ENCODE results near the gene ABHD1.

ABHD1 gene

DNA sequence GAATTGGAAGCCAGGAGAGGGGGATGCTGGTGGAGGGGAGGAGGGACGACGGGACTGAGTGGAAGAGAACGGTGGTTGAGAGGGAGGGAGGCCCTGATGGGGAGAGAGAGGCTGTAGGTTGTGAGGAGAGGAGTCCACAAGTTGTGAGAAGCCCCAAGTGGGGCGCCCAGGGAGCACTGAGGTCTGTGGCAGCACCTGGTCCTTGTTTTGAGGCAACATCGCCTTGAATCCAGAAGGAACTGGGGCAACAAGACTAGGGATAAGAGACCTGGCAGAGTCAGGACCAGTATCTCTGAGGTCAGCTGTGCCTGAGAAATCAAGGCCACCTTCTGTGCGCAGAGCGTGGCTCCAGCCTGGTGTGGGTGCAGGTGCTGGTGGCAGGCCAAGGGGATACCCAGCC is 14.5 kb downstream of the ABHD1 start:
- DNase-seq: no peak

DNA sequence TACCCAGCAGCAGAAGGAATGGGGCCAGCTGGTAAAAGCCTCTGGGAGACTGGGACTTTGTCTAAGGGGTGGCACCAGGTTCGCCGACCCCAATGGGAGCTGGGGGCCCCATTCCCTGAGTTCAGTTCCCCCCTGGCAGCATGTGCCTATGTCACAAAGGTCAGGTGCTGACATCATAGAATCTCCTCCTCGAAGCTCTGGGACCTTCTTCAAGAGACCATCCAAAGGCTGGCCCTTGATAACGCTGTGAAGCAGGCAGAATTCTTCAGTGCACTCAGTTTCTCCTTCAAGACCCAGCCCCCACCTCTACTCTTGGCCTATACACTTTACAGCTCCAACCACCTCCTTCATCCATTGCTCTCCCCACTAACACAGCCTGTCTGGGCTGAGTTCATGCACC is 15.7 kb downstream of the ABHD1 start, which contains the start of gene PRR30:
TSS of gene PRR30 (minus strand) at position 101 of the 400 bp plus-strand sequence. CDS start 1,081 bp downstream, outside the sequence.
- no peak for DNase-seq

- DNase-seq: no peak
Measured at GRCh38 chr2:27143285-27143684, 19.7 kb downstream of the ABHD1 start.

- no peak for DNase-seq
Measured at GRCh38 chr2:27145682-27146081, 22.1 kb downstream of the ABHD1 start.

GRCh38 chr2:27147935-27148334 is 24.3 kb downstream of the ABHD1 start:
- DNase-seq: no peak

DNA sequence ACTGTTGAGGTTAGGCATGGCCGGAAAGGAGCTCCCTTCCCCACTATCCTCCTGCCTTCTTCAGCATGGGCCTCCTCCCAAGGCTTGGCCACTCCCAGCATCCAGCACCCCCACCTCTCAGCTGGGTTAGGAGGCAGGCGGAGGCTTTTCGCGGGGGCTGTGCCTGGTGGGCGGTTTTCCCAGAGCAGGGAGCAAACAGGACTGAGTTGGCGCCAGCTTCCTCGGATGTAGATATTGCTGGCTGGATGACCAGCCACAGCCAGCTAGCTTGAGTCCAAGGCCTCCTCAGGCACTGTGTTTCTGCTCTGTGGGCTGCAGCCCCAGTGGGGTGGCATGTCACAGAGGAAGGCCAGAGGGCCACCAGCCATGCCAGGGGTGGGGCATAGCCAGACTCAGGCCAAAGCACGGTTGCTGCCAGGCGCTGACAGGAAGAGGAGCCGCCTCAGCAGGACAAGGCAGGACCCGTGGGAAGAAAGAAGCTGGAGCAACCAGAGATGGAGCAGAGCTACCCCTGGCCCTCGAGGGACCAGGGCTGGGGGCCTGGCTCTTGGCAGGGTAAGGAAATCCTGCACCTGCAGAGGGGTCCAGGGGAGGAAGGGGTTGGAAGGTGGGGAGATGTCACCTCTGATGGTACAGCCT is 25.3 kb downstream of the ABHD1 start, which contains the start of gene TCF23:
TSS of gene TCF23 (plus strand) at position 204 of the 639 bp plus-strand sequence. CDS start at position 334, 130 bp downstream.
- DNase-seq: no peak

DNA sequence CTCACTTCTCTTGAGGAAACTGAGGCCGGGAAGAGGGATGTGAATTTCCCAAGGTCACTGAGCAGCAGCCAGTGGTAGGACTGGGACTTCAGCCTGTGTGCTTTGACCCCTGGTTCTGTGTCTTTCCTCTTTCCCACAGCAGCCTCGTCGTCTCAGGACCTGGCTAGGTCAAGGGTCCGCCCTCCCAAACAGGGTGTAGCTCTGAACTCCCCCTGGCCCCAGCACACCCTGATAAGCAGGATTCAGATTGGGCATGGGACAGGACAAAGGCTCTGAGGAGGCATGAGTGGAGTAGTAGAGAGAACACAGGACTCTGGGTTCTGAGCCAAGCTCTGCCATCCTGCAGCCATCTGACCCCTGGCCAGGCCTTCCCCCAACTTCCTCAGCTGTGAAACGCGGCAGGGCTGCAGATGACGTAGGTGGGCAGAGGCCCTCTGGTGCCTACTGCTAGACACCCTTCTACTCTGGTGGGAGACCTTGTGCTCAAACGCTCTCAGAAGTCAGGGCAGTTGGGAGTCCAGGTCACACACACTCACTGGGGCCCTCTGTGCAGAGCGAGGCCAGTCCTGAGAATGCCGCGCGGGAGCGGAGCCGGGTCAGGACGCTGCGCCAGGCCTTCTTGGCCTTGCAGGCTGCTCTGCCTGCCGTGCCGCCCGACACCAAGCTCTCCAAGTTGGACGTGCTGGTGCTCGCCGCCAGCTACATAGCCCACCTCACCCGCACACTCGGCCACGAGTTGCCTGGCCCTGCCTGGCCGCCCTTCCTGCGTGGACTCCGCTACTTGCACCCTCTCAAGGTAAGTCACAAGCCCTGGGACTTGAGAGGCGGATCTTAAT is 26.2 kb downstream of the ABHD1 start:
- no peak for DNase-seq

DNA sequence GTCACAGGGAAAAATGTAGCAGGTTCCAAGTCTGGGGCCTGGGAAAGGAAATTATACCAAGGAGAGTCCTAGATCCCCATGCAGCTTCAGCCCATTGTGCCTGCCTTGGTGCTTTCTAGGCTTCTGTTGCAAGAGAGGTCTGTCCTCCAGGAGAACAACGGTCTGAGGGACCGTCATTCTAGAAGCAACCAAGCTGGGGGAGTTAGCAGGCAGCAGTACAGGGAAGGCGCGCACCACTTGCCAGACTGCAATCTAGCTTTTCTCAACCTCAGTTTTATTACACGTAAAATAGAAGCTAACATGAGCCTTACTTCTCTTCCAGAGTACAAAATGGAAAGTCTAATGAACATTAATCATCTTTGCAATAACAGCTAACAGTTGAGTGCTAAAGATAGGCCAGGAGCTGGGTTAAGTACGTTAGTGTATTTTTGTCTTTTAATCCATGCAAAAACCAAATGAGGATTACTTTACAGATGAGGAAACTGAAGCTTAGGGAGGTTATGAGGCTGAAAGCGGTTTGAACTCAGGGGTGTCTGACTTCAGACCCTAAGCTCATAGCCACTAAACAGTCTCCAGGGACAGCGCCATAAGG is 27.1 kb downstream of the ABHD1 start:
- DNase-seq: no peak

- no peak for DNase-seq
Measured at GRCh38 chr2:27152102-27152795, 28.6 kb downstream of the ABHD1 start.

DNA sequence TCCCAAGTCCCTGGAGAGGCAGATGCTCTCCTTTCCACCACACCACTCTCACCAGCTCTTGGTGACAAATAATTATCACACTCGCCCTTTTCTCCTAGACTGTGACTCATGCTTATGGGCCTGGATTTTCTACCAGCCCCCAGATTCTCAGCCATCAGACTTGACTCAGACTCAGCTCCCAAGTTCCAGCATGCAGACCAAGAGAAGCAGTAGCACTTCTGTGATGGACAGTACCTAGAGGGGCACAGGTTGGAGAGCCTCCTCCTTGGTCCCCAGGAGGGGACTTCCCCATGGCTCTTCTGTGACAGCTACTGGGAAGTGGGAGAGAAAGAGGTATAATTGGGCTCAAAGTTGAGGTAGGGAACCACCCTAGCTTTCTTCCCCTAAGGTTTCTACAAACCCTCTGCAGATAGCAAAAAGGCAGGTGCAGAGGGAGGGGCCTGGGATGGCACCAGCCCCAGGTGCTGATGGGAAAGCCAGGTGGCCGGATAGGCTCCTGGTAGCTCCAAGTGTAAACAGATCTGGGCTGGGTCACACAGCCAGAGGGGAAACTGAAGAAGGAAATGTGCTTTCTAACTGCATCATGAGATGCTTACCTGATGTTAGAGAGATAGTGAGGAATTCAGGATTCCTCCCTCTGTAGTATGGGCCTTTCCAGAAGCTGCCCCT is 29.3 kb downstream of the ABHD1 start:
- DNase-seq: no peak

DNA sequence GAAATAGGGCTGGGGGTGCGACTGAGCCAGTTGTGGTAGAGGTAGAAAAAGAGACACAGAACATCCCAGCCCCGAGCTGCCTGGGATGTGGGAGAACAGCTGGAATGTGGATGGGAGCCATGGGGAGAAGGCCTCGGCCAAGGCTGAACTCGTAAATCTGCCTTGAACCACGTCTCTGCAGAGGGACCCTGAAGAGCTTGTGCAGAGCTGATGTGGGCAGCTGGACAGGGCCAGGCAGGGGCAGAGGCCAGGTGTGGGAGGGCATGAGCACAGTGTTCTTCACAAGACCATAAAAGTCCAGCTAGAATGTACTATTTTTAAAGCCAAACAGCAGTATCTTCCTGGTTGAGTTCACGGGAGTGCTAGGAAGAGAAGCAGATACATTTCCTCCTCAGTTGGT is 30.9 kb downstream of the ABHD1 start:
- no peak for DNase-seq

- DNase-seq: no peak
Measured at GRCh38 chr2:27155069-27155520, 31.5 kb downstream of the ABHD1 start.

- DNase-seq: no peak
Measured at GRCh38 chr2:27158468-27158867, 34.9 kb downstream of the ABHD1 start.

DNA sequence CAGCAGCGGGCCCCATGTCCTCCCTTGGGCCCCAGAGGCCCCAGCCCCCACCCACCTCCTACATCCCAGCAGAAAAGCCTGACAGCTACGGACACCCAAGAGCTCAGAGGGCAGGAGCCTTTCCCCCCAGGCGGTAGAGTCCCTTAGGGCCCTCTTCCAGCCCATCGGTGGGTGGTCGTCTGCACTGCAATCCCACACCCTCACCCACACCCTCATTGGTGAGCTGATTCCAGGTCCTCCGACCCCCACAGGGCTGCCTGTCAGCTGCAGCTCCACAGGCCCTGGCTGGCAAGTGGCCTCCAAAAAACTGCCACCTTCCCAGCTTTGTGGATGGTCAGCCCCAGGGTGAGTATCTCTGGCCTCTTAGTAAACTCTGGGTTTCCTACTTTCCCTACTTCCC is 35.7 kb downstream of the ABHD1 start:
- DNase-seq: no peak

DNA sequence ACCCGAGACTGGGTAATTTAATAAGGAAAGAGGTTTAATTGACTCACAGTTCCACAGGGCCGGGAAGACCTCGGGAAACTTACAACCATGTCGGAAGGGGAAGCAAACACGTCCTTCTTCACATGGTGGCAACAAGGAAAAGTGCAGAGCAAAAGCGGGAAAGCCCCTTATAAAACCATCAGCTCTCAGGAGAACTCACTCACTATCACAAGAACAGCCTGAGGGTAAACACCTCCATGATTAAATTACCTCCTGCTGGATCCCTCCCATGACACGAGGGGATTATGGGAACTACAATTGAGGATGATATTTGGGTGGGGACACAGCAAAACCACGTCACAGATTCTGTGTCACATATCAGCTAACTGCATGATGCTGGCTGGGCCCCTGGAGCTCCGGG is 36.6 kb downstream of the ABHD1 start:
- DNase-seq: no peak

DNA sequence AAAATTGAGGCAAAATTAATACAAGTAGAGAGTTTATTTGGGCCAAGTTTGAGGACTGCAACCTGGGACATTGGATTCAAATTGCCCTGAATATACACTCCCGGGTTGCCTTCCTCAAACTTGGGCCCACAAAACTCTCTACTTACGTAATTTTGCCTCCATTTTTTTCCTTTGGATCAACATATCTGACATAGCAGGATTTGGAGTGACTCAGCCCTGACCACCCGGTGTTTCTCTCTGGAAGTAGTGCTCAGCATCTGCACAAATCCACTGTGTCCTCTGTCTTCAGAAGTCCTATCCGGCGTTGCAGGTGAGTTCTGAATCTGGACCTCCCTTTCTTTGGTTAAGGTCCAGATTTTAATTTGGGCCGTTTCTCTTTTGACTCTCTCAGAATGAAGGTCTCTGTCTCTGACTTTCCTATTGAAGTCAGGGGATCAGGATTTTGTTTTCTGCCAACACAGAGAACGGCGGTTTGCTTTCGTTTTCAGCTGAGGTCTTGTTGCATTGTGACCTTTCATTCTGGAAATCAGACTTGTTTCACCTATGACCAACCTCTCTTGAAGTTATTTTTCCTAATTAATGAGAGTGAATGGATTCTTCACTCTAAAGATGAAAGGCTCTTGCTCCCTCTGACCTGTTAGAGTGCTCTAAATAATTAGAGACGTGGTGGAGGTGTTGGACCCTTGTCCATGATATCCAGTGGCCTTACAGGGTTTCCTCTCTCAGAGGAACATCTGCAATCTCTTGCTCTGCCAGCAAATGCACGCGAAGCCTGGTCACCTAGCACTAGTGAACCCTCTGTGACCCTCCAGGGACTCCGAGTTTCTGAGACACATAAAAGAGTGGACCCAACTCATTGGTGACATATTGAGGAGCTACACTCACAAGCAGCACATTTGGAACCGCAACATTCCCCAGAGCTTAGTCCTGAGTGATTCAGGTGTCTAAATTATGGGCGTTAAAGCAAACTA is 38.8 kb downstream of the ABHD1 start:
- DNase-seq: no peak

DNA sequence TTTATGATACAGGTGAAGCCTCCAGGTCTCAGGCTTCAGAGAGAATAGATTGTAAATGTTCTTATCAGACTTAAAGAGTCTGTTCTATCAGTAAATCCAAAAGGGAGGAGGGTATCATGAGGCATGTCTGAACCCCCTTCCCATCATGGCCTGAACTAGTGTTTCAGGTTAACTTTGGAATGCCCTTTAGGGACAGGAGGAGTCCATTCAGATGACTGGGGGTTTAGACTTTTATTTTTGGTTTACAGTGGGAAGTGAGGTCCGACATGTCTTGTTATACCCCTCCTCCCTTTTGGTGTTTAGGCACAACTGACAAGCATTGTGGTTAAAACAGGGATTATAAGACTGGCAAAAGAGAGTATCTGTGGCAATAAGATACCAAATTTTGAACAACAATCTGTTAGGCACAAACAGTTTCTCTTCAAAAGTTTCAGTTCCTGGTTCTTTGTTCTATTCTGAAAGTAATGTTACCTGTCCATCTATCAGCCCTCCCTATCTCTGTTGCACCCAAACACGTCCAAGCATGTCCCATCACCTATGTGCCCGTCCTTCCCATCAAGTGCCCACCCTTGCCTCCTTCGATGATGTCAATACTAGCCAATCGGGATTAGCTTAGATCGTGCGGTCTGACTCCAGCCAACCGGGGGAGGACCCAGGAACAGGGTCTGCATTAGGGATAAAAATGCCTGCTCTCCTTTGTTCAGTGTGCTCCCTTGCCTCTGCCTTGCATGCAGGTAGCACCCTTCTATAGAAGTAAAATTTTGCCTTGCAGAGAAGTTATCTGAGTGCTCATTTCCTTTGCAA is 41.5 kb downstream of the ABHD1 start:
- no peak for DNase-seq

GRCh38 chr2:27170581-27171337 is 47.1 kb downstream of the ABHD1 start:
- DNase-seq: no peak

DNA sequence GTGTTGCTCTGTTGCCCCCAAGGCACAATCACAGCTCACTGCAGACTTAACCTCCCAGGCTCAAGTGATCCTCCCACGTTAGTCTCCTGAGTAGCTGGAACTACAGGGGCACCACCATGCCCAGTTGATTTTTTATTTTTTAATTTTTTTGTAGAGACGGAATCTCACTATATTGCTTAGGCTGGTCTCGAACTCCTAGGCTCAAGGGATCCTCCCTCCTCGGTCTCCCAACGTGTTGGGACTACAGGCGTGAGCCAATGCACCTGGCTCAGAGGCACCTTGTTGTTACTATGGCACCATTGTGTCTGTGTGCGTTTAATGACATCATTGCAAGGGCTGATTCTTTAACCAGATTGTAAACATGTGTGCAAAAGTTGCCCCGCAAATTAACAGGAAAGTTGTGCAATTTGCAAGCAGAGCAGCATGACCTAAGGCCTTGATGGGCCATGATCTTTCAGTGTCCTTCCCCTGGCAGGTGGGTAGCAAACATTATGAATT is 47.8 kb downstream of the ABHD1 start:
- DNase-seq: no peak
